HCT116 (cell line): Measurements from ENCODE around the gene ZSWIM9. TPM values are rescaled to one million over a fixed set of nuclear protein-coding genes. Genes with fewer than 3 reads are reported as not detected.

Experiments used
- ATAC-seq: fragments of 200-7000 bp; cut with Tn5 transposase; 2 replicates; pipeline ENCODE4 v1.9.1; 2020; ENCODE audit warnings: mild to moderate bottlenecking, moderate library complexity
- BruUV-seq: library from RNA; stranded (reverse); fragments of 400-500 nt; replicated peaks from 2 replicates; lab custom pipeline; 2021; lab: Mats Ljungman, UMichigan
- CTCF ChIA-PET: fragments of 300-600 bp; sonication (Branson Sonifier 250); formaldehyde crosslinking; loops from one replicate; lab custom pipeline; 2021; ENCODE audit warnings: antibody characterized with exemption; lab: Charles Lee
- POLR2A ChIA-PET: fragments of 300-600, 350-600 bp; sonication (Branson Sonifier 250); formaldehyde crosslinking; loops from one replicate; lab custom pipeline; 2021; ENCODE audit warnings: antibody characterized with exemption; lab: Charles Lee
- RAD21 ChIA-PET, 2 experiments: fragments of 300-600 bp; sonication (Branson Sonifier 250); formaldehyde crosslinking; loops; one replicate each; lab custom pipeline; 2023; ENCODE audit warnings: low total read pairs in 2 of 2; ENCODE audit not compliant: uncharacterized antibody in 2 of 2, unreplicated experiment in 2 of 2, low non-redundant PET in 1 of 2; lab: Charles Lee
- DNase-seq: peaks from one replicate; pipeline ENCODE4 v3.0.0-alpha.2; 2010; ENCODE audit warnings: low read depth, low spot score
- H2AFZ ChIP-seq: fragments of 200-600 bp; shearing (Covaris generic), sonication (generic); 2 replicates; pipeline ENCODE4 v1.6.1; 2017; ENCODE audit warnings: low read depth, mixed run types, mixed read lengths, antibody characterized with exemption, low read length; ENCODE audit not compliant: poor library complexity, severe bottlenecking
- H3K27ac ChIP-seq: 2 replicates; pipeline ENCODE4 v1.5.1; 2012; ENCODE audit warnings: low read depth, low read length
- H3K27me3 ChIP-seq: fragments of 200-600 bp; sonication (generic); 2 replicates; pipeline ENCODE4 v1.6.1; 2016; ENCODE audit warnings: mixed run types, low read length, mixed read lengths; ENCODE audit not compliant: insufficient read depth
- H3K36me3 ChIP-seq, 2 experiments: fragments of 200-500 bp in 1 of 2; fragments of 200-600 bp in 1 of 2; sonication (Bioruptor generic) in 1 of 2; sonication (generic) in 1 of 2; 2 replicates each; pipeline versions ENCODE4 v1.5.1 to v1.6.1; 2014 to 2016; ENCODE audit warnings: low read length in 2 of 2, inconsistent platforms in 1 of 2, mixed read lengths in 1 of 2, mixed run types in 1 of 2; ENCODE audit not compliant: insufficient read depth in 2 of 2, control insufficient read depth in 1 of 2
- H3K4me1 ChIP-seq, 2 experiments: fragments of 200-600 bp in 1 of 2; sonication (generic) in 1 of 2; 2 replicates each; pipeline versions ENCODE4 v1.5.1 to v1.6.1; 2012 to 2017; ENCODE audit warnings: low read length in 2 of 2, inconsistent platforms in 1 of 2, mild to moderate bottlenecking in 1 of 2, mixed read lengths in 1 of 2, mixed run types in 1 of 2, moderate library complexity in 1 of 2; ENCODE audit not compliant: insufficient read depth in 2 of 2, control insufficient read depth in 1 of 2
- H3K4me2 ChIP-seq: fragments of 200-600 bp; sonication (generic); 2 replicates; pipeline ENCODE4 v1.6.1; 2017; ENCODE audit warnings: mixed run types, low read length, mixed read lengths
- H3K4me3 ChIP-seq, 2 experiments: fragments of 200-600 bp in 1 of 2; sonication (generic) in 1 of 2; replicated peaks in 1 of 2; 2 replicates each; pipeline ENCODE4 v1.5.1; 2011 to 2016; ENCODE audit warnings: low read length in 2 of 2, control low read depth in 1 of 2, low read depth in 1 of 2, mild to moderate bottlenecking in 1 of 2, mixed read lengths in 1 of 2, mixed run types in 1 of 2
- H3K79me2 ChIP-seq: fragments of 200-600 bp; sonication (generic); 2 replicates; pipeline ENCODE4 v1.6.1; 2017; ENCODE audit warnings: mild to moderate bottlenecking, mixed run types, low read length, moderate library complexity, mixed read lengths; ENCODE audit not compliant: insufficient read depth
- H3K9ac ChIP-seq: fragments of 200-600 bp; sonication (generic); 2 replicates; pipeline ENCODE4 v1.6.1; 2016; ENCODE audit warnings: low read length, mixed read lengths
- H3K9me2 ChIP-seq: fragments of 200-600 bp; sonication (generic), shearing (Covaris generic); 2 replicates; pipeline ENCODE4 v1.6.1; 2017; ENCODE audit warnings: mixed run types, mild to moderate bottlenecking, moderate library complexity; ENCODE audit not compliant: insufficient read depth
- H3K9me3 ChIP-seq, 2 experiments: fragments of 200-500 bp in 1 of 2; fragments of 200-600 bp in 1 of 2; sonication (Bioruptor generic) in 1 of 2; sonication (generic) in 1 of 2; 2 replicates each; pipeline ENCODE4 v1.6.1; 2014 to 2017; ENCODE audit warnings: low read length in 2 of 2, mixed read lengths in 2 of 2, inconsistent platforms in 1 of 2, low read depth in 1 of 2, mild to moderate bottlenecking in 1 of 2, mixed run types in 1 of 2, moderate library complexity in 1 of 2; ENCODE audit not compliant: control insufficient read depth in 1 of 2, insufficient read depth in 1 of 2
- H4K20me1 ChIP-seq: fragments of 200-600 bp; sonication (generic), shearing (Covaris generic); 2 replicates; pipeline ENCODE4 v1.6.1; 2017; ENCODE audit warnings: mixed run types, mild to moderate bottlenecking, moderate library complexity; ENCODE audit not compliant: insufficient read depth
- ATF3 ChIP-seq: IDR thresholded peaks from 2 replicates; pipeline ENCODE4 v1.6.1; 2012
- CTCF ChIP-seq, 3 experiments: fragments of 200-600 bp in 1 of 3; sonication (generic) in 1 of 3; IDR thresholded peaks in 2 of 3; conservative IDR thresholded peaks in 1 of 3; 2 replicates each; pipeline ENCODE4 v1.5.1; 2012 to 2017; ENCODE audit warnings: low read depth in 2 of 3, low read length in 2 of 3, antibody characterized with exemption in 1 of 3, borderline replicate concordance in 1 of 3, control low read depth in 1 of 3, mild to moderate bottlenecking in 1 of 3, mixed read lengths in 1 of 3, mixed run types in 1 of 3, moderate library complexity in 1 of 3; ENCODE audit not compliant: insufficient read depth in 1 of 3
- EGR1 ChIP-seq: IDR thresholded peaks from 2 replicates; pipeline ENCODE4 v1.6.1; 2012; ENCODE audit warnings: low read depth
- JUND ChIP-seq: IDR thresholded peaks from 2 replicates; pipeline ENCODE4 v1.6.1; 2012
- RAD21 ChIP-seq: IDR thresholded peaks from 2 replicates; pipeline ENCODE4 v1.6.1; 2012; ENCODE audit warnings: low read depth, mild to moderate bottlenecking
- SP1 ChIP-seq: IDR thresholded peaks from 2 replicates; pipeline ENCODE4 v1.6.1; 2012; ENCODE audit warnings: low read depth
- YY1 ChIP-seq: IDR thresholded peaks from 2 replicates; pipeline ENCODE4 v1.6.1; 2011; ENCODE audit warnings: low read length, low read depth, moderate library complexity, mild to moderate bottlenecking; ENCODE audit not compliant: insufficient replicate concordance; ENCODE audit errors: extremely low read depth
- ZFX ChIP-seq: fragments of 450-650 bp; IDR thresholded peaks from 2 replicates; pipeline ENCODE4 v1.6.1; 2017
- intact Hi-C: fragments of 100-400 bp; cut with micrococcal nuclease; formaldehyde crosslinking; loops from 2 replicates; pipeline ENCODE4 v1.10.0; 2022
- total RNA-seq: library from RNA; stranded (reverse); gene quantifications from one replicate; pipeline ENCODE4 v1.2.1, GENCODE V29; 2021; ENCODE audit not compliant: unreplicated experiment
- TF ChIP-seq, protein P1 (sequence below): IDR thresholded peaks from 2 replicates; pipeline ENCODE4 v1.6.1; 2012; ENCODE audit warnings: low read depth

ZSWIM9 gene
- total RNA-seq, 1 experiment from 2014 or later = 10.2 TPM

DNA sequence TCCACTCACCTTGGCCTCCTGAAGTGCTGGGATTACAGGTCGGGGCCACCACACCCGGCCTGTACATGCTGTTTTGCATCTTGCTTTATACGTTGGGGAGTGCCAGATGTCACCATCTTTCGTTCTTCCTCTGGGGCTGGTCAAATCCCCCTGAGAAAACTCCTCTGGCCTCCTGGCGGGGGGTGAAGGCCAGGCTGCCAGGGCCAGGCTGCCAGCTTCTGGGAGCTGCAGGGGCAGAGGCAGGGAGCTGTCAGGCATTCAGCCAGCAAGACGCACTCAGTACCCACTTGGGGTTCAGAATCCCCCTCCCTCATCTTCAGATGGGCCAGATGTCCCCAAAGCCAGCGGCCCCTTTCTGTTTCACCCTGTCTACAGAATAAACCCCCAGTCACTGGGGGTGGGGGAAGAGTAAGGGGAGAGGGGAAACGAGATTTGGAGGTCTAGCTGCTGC, 16.1 kb downstream of the ZSWIM9 start:
- H3K27me3 ChIP-seq = no peaks in the 10 kb centered on the region
- H4K20me1 ChIP-seq = no peaks in the 10 kb centered on the region
- POLR2A ChIA-PET = no interaction called here
- no peaks in the 10 kb centered on the region for H3K79me2 ChIP-seq
- BruUV-seq = no TSS peak
- no peak overlapping the region for H2AFZ ChIP-seq
- CTCF ChIA-PET = no interaction called here
- intact Hi-C loops = no loop called here
- no peaks in the 10 kb centered on the region for H3K9me2 ChIP-seq
- H3K4me3 ChIP-seq = no peak overlapping the region
- H3K9ac ChIP-seq = no peak overlapping the region
- peaks cover 0 to 7% of the 10 kb centered on the region in 2 experiments; a peak in 1 of 4 replicates for H3K4me1 ChIP-seq
- H3K9me3 ChIP-seq = peaks cover 0 to 3% of the 10 kb centered on the region in 2 experiments; a peak in 1 of 4 replicates
- H3K27ac ChIP-seq = no peak overlapping the region
- no peak overlapping the region for H3K4me2 ChIP-seq
- H3K36me3 ChIP-seq = 0 out of 4 replicates have a peak, but pooled peaks cover 2 to 4% of the 10 kb centered on the region in 2 experiments
- no peak for TF ChIP-seq ATF3
- TF ChIP-seq JUND = no peak
- TF ChIP-seq SP1 = no peak
- no peak for TF ChIP-seq YY1
- TF ChIP-seq CTCF (IDR thresholded peaks at IDR 0.05 in 2 of 3, conservative IDR thresholded peaks at IDR 0.05 in 1 of 3; ENCODE audit: borderline replicate concordance in 1 of 3, insufficient read depth in 1 of 3, low read depth in 2 of 3, low read length in 2 of 3) = no peak
- TF ChIP-seq EGR1 = no peak
- TF ChIP-seq, protein P1, sequence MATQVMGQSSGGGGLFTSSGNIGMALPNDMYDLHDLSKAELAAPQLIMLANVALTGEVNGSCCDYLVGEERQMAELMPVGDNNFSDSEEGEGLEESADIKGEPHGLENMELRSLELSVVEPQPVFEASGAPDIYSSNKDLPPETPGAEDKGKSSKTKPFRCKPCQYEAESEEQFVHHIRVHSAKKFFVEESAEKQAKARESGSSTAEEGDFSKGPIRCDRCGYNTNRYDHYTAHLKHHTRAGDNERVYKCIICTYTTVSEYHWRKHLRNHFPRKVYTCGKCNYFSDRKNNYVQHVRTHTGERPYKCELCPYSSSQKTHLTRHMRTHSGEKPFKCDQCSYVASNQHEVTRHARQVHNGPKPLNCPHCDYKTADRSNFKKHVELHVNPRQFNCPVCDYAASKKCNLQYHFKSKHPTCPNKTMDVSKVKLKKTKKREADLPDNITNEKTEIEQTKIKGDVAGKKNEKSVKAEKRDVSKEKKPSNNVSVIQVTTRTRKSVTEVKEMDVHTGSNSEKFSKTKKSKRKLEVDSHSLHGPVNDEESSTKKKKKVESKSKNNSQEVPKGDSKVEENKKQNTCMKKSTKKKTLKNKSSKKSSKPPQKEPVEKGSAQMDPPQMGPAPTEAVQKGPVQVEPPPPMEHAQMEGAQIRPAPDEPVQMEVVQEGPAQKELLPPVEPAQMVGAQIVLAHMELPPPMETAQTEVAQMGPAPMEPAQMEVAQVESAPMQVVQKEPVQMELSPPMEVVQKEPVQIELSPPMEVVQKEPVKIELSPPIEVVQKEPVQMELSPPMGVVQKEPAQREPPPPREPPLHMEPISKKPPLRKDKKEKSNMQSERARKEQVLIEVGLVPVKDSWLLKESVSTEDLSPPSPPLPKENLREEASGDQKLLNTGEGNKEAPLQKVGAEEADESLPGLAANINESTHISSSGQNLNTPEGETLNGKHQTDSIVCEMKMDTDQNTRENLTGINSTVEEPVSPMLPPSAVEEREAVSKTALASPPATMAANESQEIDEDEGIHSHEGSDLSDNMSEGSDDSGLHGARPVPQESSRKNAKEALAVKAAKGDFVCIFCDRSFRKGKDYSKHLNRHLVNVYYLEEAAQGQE = no peak
- no peak for TF ChIP-seq RAD21
- no peak for TF ChIP-seq ZFX
- ATAC-seq (no peak), DNase-seq (no peak)
- RAD21 ChIA-PET = no interaction called here
